AG08396 (cell line): Measurements from ENCODE around the gene EFCAB12.
"Not testable (repeated sequence)": the region's sequence is repeated elsewhere in the genome, so short reads cannot be mapped to it uniquely, and the experiment has no call there.

Source experiments
- DNase-seq: peaks from one replicate; pipeline ENCODE4 v3.0.0; 2012; ENCODE audit warnings: low spot score, mixed read lengths

EFCAB12 gene

GRCh38 chr3:129365296-129366136 lies 62.9 kb downstream of the EFCAB12 start:
- no peak for DNase-seq

GRCh38 chr3:129364811-129365210 lies 63.6 kb downstream of the EFCAB12 start:
- not testable (repeated sequence) for DNase-seq

- not testable (repeated sequence) for DNase-seq
Observed at GRCh38 chr3:129363356-129363755, 65.1 kb downstream of the EFCAB12 start.

GRCh38 chr3:129360705-129361460 lies 67.6 kb downstream of the EFCAB12 start:
- no peak for DNase-seq

GRCh38 chr3:129360171-129360611 lies 68.2 kb downstream of the EFCAB12 start:
- DNase-seq: no peak

GRCh38 chr3:129358772-129359371 lies 69.6 kb downstream of the EFCAB12 start:
- peak; percentile 38 for DNase-seq

- no peak for DNase-seq
Observed at GRCh38 chr3:129358177-129358771, 70.2 kb downstream of the EFCAB12 start.

GRCh38 chr3:129357616-129358015 lies 70.8 kb downstream of the EFCAB12 start:
- peak; percentile 3 for DNase-seq

- DNase-seq: peak; percentile 4
Observed at GRCh38 chr3:129356756-129357425, 71.5 kb downstream of the EFCAB12 start.

GRCh38 chr3:129353589-129353941 lies 74.9 kb downstream of the EFCAB12 start:
- DNase-seq: no peak

GRCh38 chr3:129352650-129353588 lies 75.5 kb downstream of the EFCAB12 start:
- DNase-seq: no peak

GRCh38 chr3:129352045-129352444 lies 76.4 kb downstream of the EFCAB12 start:
- DNase-seq: no peak
